Esophagus squamous epithelium (tissue), 4 donors: Measurements from ENCODE around the gene PIP5KL1.

ENCODE experiments used
- POLR2A ChIP-seq, 4 donors: fragments of 450-650 bp; IDR thresholded peaks; one replicate each; pipeline ENCODE4 v1.6.1; 2017; ENCODE audit warnings: antibody characterized with exemption in 4 of 4, mild to moderate bottlenecking in 4 of 4, moderate library complexity in 3 of 4
- TF ChIP-seq, protein P1 (sequence below), 6 experiments: fragments of 450-650 bp in 4 of 6; fragments of 200-600 bp in 2 of 6; sonication (generic) in 2 of 6; IDR thresholded peaks; one replicate each; pipeline ENCODE4 v1.5.1; 2016 to 2019; ENCODE audit warnings: antibody characterized with exemption in 6 of 6, mild to moderate bottlenecking in 4 of 6, moderate library complexity in 4 of 6

DNA sequence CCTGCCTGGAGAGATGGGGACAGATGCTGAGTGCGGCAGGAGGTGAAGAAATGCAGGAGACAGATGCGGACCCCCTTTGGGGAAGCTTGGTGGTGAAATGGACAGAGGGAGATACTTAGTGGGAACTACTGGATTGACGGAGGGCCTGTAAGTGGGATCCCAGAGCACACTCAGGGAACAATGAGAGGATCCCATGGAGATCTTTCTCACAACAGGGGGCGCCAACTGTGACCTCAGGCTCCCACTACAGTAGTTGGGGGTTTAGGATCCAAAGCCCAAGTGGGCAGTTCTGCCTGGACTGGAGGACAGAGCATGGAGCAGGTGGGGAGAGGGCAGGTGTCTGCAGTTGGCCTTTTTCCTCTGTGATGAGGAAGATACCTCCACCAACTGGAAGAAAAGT is 3.7 kb upstream of the PIP5KL1 start:
- TF ChIP-seq POLR2A (IDR thresholded peaks at IDR 0.05): no peak
- TF ChIP-seq, protein P1, sequence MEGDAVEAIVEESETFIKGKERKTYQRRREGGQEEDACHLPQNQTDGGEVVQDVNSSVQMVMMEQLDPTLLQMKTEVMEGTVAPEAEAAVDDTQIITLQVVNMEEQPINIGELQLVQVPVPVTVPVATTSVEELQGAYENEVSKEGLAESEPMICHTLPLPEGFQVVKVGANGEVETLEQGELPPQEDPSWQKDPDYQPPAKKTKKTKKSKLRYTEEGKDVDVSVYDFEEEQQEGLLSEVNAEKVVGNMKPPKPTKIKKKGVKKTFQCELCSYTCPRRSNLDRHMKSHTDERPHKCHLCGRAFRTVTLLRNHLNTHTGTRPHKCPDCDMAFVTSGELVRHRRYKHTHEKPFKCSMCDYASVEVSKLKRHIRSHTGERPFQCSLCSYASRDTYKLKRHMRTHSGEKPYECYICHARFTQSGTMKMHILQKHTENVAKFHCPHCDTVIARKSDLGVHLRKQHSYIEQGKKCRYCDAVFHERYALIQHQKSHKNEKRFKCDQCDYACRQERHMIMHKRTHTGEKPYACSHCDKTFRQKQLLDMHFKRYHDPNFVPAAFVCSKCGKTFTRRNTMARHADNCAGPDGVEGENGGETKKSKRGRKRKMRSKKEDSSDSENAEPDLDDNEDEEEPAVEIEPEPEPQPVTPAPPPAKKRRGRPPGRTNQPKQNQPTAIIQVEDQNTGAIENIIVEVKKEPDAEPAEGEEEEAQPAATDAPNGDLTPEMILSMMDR (IDR thresholded peaks at IDR 0.05): no peak
